Peyer's patch (tissue), 4 donors: Measurements from ENCODE around the gene PHKB. TPM values are rescaled to one million over a fixed set of nuclear protein-coding genes. Genes with fewer than 3 reads are reported as not detected.

ENCODE experiments used
- DNase-seq, 3 donors: peaks; one replicate each; pipeline ENCODE4 v3.0.0-alpha.2; 2017 to 2019
- H3K27ac ChIP-seq, 4 donors: fragments of 200-600 bp; sonication (generic); one replicate each; pipeline ENCODE4 v1.5.1; 2016 to 2019
- H3K27me3 ChIP-seq, 2 donors: fragments of 200-600 bp; sonication (generic); one replicate each; pipeline ENCODE4 v1.5.1; 2019
- H3K36me3 ChIP-seq, 3 donors: fragments of 200-600 bp; sonication (generic); one replicate each; pipeline ENCODE4 v1.5.1; 2016 to 2019
- H3K4me1 ChIP-seq, 4 donors: fragments of 200-600 bp; sonication (generic); one replicate each; pipeline ENCODE4 v1.5.1; 2016 to 2019
- H3K4me3 ChIP-seq, 4 donors: fragments of 200-600 bp; sonication (generic); 1 replicate in 3 of 4; 2 replicates in 1 of 4; pipeline ENCODE4 v1.5.1; 2016 to 2019; ENCODE audit warnings: mild to moderate bottlenecking in 1 of 4
- H3K9me3 ChIP-seq, 4 donors: fragments of 200-600 bp; sonication (generic); one replicate each; pipeline ENCODE4 v1.5.1; 2016 to 2019; ENCODE audit warnings: mild to moderate bottlenecking in 1 of 4
- CTCF ChIP-seq, 6 experiments: fragments of 450-650 bp in 4 of 6; fragments of 200-600 bp in 2 of 6; sonication (generic) in 1 of 6; IDR thresholded peaks; one replicate each; pipeline ENCODE4 v1.5.1; 2017 to 2019; ENCODE audit warnings: antibody characterized with exemption in 6 of 6, mild to moderate bottlenecking in 3 of 6, moderate library complexity in 1 of 6
- POLR2A ChIP-seq, 2 donors: fragments of 450-650 bp; IDR thresholded peaks; one replicate each; pipeline ENCODE4 v1.5.1; 2017; ENCODE audit warnings: antibody characterized with exemption in 2 of 2, mild to moderate bottlenecking in 2 of 2, moderate library complexity in 2 of 2
- total RNA-seq, 4 donors: library from RNA; depleted of rRNA; stranded (reverse); fragments of >200 nt; gene quantifications; one replicate each; pipeline ENCODE4 v1.1.0, GENCODE V29; 2016

PHKB gene
- total RNA-seq, 4 donors from 2014 or later = 124 to 180 (median 142) TPM

GRCh38 chr16:47627721-47628120 is 166.6 kb downstream of the PHKB start:
- no peak for DNase-seq
- Histone ChIP-seq H3K27ac (no peak overlapping the region), H3K27me3 (no peaks in the 10 kb centered on the region), H3K4me1 (no peaks in the 10 kb centered on the region), H3K9me3 (no peaks in the 10 kb centered on the region), H3K36me3 (no peaks in the 10 kb centered on the region), H3K4me3 (no peak overlapping the region)
- TF ChIP-seq POLR2A (IDR thresholded peaks at IDR 0.05) (no peak), CTCF (IDR thresholded peaks at IDR 0.05) (no peak)

GRCh38 chr16:47631131-47631530 is 170.0 kb downstream of the PHKB start:
- no peaks in the 10 kb centered on the region for H3K9me3 ChIP-seq
- no peak for TF ChIP-seq POLR2A (IDR thresholded peaks at IDR 0.05)
- no peak for TF ChIP-seq CTCF (IDR thresholded peaks at IDR 0.05)

GRCh38 chr16:47634126-47634525 is 173.0 kb downstream of the PHKB start:
- DNase-seq = no peak
- Histone ChIP-seq H3K36me3 (peaks cover 0 to 16% (median 0%) of the 10 kb centered on the region in 3 donors), H3K27ac (no peak overlapping the region), H3K4me3 (no peak overlapping the region), H3K27me3 (no peaks in the 10 kb centered on the region), H3K9me3 (no peaks in the 10 kb centered on the region), H3K4me1 (no peaks in the 10 kb centered on the region)
- no peak for TF ChIP-seq CTCF (IDR thresholded peaks at IDR 0.05)
- TF ChIP-seq POLR2A (IDR thresholded peaks at IDR 0.05) = no peak

More at GRCh38 chr16:47631131-47631530, 170.0 kb downstream of the PHKB start:
- Histone ChIP-seq H3K27me3 (no peaks in the 10 kb centered on the region), H3K4me3 (no peak overlapping the region), H3K27ac (no peak overlapping the region), H3K36me3 (peaks cover 0 to 4% (median 0%) of the 10 kb centered on the region in 3 donors), H3K4me1 (no peaks in the 10 kb centered on the region)
- no peak for DNase-seq

GRCh38 chr16:47634727-47635126 is 173.6 kb downstream of the PHKB start:
- Histone ChIP-seq H3K27ac (no peak overlapping the region), H3K36me3 (peaks cover 0 to 16% (median 0%) of the 10 kb centered on the region in 3 donors), H3K4me1 (no peaks in the 10 kb centered on the region)

GRCh38 chr16:47636501-47637099 is 175.5 kb downstream of the PHKB start:
- TF ChIP-seq POLR2A (IDR thresholded peaks at IDR 0.05) (no peak), CTCF (IDR thresholded peaks at IDR 0.05) (no peak)
- H3K4me1 ChIP-seq = no peaks in the 10 kb centered on the region
- peaks cover 0 to 16% (median 0%) of the 10 kb centered on the region in 3 donors for H3K36me3 ChIP-seq
- no peak overlapping the region for H3K4me3 ChIP-seq
- H3K27me3 ChIP-seq = no peaks in the 10 kb centered on the region
- H3K27ac ChIP-seq = no peak overlapping the region
- no peak for DNase-seq
- H3K9me3 ChIP-seq = no peaks in the 10 kb centered on the region

More at GRCh38 chr16:47634727-47635126, 173.6 kb downstream of the PHKB start:
- Histone ChIP-seq H3K4me3 (no peak overlapping the region), H3K9me3 (no peaks in the 10 kb centered on the region), H3K27me3 (no peaks in the 10 kb centered on the region)
- no peak for TF ChIP-seq POLR2A (IDR thresholded peaks at IDR 0.05)
- no peak for TF ChIP-seq CTCF (IDR thresholded peaks at IDR 0.05)
- DNase-seq = no peak
